SK-N-SH (cell line): ENCODE results near the gene MFSD12. TPM values are rescaled to one million over a fixed set of nuclear protein-coding genes. Genes with fewer than 3 reads are reported as not detected.

Source experiments
- CTCF ChIA-PET: fragments of 300-600, 350-600 bp; formaldehyde crosslinking; extraction: SDS; loops from one replicate; lab custom pipeline; 2021; lab: Yijun Ruan, JAX
- POLR2A ChIA-PET: fragments of 350-600 bp; sonication (Branson Sonifier 250); formaldehyde crosslinking; extraction: SDS; loops from one replicate; lab custom pipeline; 2020; ENCODE audit warnings: antibody characterized with exemption, inconsistent platforms; lab: Yijun Ruan, JAX
- DNase-seq: peaks from one replicate; pipeline ENCODE4 v3.0.0; 2012
- H2AFZ ChIP-seq: fragments of 200-600 bp; sonication (generic); 2 replicates; pipeline ENCODE4 v1.8.1; 2016; ENCODE audit warnings: antibody characterized with exemption, mild to moderate bottlenecking, low read depth
- H3F3A ChIP-seq: fragments of 200-600 bp; sonication (generic); replicated peaks from 2 replicates; pipeline ENCODE3; 2016; ENCODE audit warnings: antibody characterized with exemption, mild to moderate bottlenecking; ENCODE audit not compliant: insufficient read depth
- H3K27ac ChIP-seq, 2 experiments: fragments of 200-500 bp in 1 of 2; fragments of 200-600 bp in 1 of 2; sonication (Bioruptor generic) in 1 of 2; sonication (generic), shearing (Covaris generic) in 1 of 2; 2 replicates each; pipeline versions ENCODE4 v1.5.1 to v1.6.1; 2014 to 2016; ENCODE audit warnings: low read depth in 2 of 2, inconsistent platforms in 1 of 2, low read length in 1 of 2, mild to moderate bottlenecking in 1 of 2, mixed read lengths in 1 of 2
- H3K27me3 ChIP-seq: fragments of 200-600 bp; sonication (generic), shearing (Covaris generic); 2 replicates; pipeline ENCODE4 v1.6.1; 2016; ENCODE audit warnings: mixed run types; ENCODE audit not compliant: insufficient read depth
- H3K36me3 ChIP-seq, 2 experiments: fragments of 200-500 bp in 1 of 2; fragments of 200-600 bp in 1 of 2; sonication (Bioruptor generic) in 1 of 2; sonication (generic) in 1 of 2; replicated peaks in 1 of 2; 2 replicates each; pipeline versions ENCODE3 to v1.5.1; 2014 to 2016; ENCODE audit warnings: low read length in 1 of 2, mild to moderate bottlenecking in 1 of 2; ENCODE audit not compliant: insufficient read depth in 2 of 2, control insufficient read depth in 1 of 2
- H3K4me1 ChIP-seq, 2 experiments: fragments of 200-500 bp in 1 of 2; fragments of 200-600 bp in 1 of 2; sonication (Bioruptor generic) in 1 of 2; sonication (generic), shearing (Covaris generic) in 1 of 2; 2 replicates each; pipeline versions ENCODE4 v1.5.1 to v1.6.1; 2014 to 2016; ENCODE audit warnings: low read depth in 1 of 2, low read length in 1 of 2, mixed run types in 1 of 2; ENCODE audit not compliant: insufficient read depth in 2 of 2, control insufficient read depth in 1 of 2
- H3K4me2 ChIP-seq: fragments of 200-600 bp; sonication (generic), shearing (Covaris generic); 2 replicates; pipeline ENCODE4 v1.6.1; 2017; ENCODE audit warnings: mixed run types
- H3K4me3 ChIP-seq, 2 experiments: fragments of 200-500 bp in 1 of 2; fragments of 200-600 bp in 1 of 2; sonication (Bioruptor generic) in 1 of 2; sonication (generic), shearing (Covaris generic) in 1 of 2; 2 replicates each; pipeline versions ENCODE4 v1.5.1 to v1.8.1; 2014 to 2016; ENCODE audit warnings: low read depth in 2 of 2, inconsistent platforms in 1 of 2, low read length in 1 of 2, mild to moderate bottlenecking in 1 of 2, mixed read lengths in 1 of 2, moderate library complexity in 1 of 2
- H3K79me2 ChIP-seq: fragments of 200-600 bp; sonication (generic); 2 replicates; pipeline ENCODE4 v1.8.1; 2017; ENCODE audit warnings: mild to moderate bottlenecking; ENCODE audit not compliant: insufficient read depth
- H3K9ac ChIP-seq: fragments of 200-600 bp; sonication (generic); 2 replicates; pipeline ENCODE4 v1.6.1; 2017; ENCODE audit warnings: mixed run types
- H3K9me2 ChIP-seq: fragments of 200-600 bp; sonication (generic); 2 replicates; pipeline ENCODE4 v1.6.1; 2017; ENCODE audit warnings: mixed run types
- H3K9me3 ChIP-seq: fragments of 200-600 bp; sonication (generic); 2 replicates; pipeline ENCODE4 v1.6.1; 2017; ENCODE audit warnings: mixed run types, mild to moderate bottlenecking, moderate library complexity
- H4K20me1 ChIP-seq: fragments of 200-600 bp; sonication (generic); 2 replicates; pipeline ENCODE4 v1.6.1; 2017; ENCODE audit warnings: mild to moderate bottlenecking, mixed run types; ENCODE audit not compliant: insufficient read depth
- CHD2 ChIP-seq: fragments of 150-350 bp; IDR thresholded peaks from 2 replicates; pipeline ENCODE4 v1.6.1; 2018; ENCODE audit warnings: low read length; ENCODE audit not compliant: partially characterized antibody
- CTCF ChIP-seq: fragments of 200-600 bp; sonication (generic); IDR thresholded peaks from 2 replicates; pipeline ENCODE4 v1.6.1; 2017; ENCODE audit warnings: antibody characterized with exemption, mild to moderate bottlenecking, moderate library complexity
- EP300 ChIP-seq, 2 experiments: IDR thresholded peaks; 2 replicates each; pipeline versions ENCODE4 v1.4.0 to v1.6.1; 2012; ENCODE audit warnings: borderline replicate concordance in 1 of 2, low read depth in 1 of 2, low read length in 1 of 2
- GATA2 ChIP-seq: sonication (generic); formaldehyde crosslinking; IDR thresholded peaks from 2 replicates; pipeline ENCODE4 v1.5.0; 2020; ENCODE audit warnings: mild to moderate bottlenecking, missing genetic modification reagents
- JUND ChIP-seq: IDR thresholded peaks from 2 replicates; pipeline ENCODE4 v1.4.0; 2012
- MEF2A ChIP-seq: IDR thresholded peaks from 2 replicates; pipeline ENCODE4 v1.4.0; 2012; ENCODE audit warnings: low read depth, borderline replicate concordance
- NRF1 ChIP-seq: IDR thresholded peaks from 2 replicates; pipeline ENCODE4 v1.6.1; 2012; ENCODE audit warnings: low read depth, mild to moderate bottlenecking, low read length
- PBX3 ChIP-seq: IDR thresholded peaks from 2 replicates; pipeline ENCODE4; 2012
- POLR2AphosphoS5 ChIP-seq: IDR thresholded peaks from 2 replicates; pipeline ENCODE4 v1.6.1; 2012; ENCODE audit warnings: low read depth, low read length
- RAD21 ChIP-seq: IDR thresholded peaks from 2 replicates; pipeline ENCODE4 v1.6.1; 2012; ENCODE audit warnings: mild to moderate bottlenecking, low read length
- RXRA ChIP-seq: IDR thresholded peaks from 2 replicates; pipeline ENCODE4 v1.4.0; 2012; ENCODE audit warnings: low read depth, mild to moderate bottlenecking, borderline replicate concordance
- TCF12 ChIP-seq: IDR thresholded peaks from 2 replicates; pipeline ENCODE4 v1.4.0; 2012
- USF1 ChIP-seq: IDR thresholded peaks from 2 replicates; pipeline ENCODE4 v1.4.0; 2012; ENCODE audit warnings: low read depth, borderline replicate concordance
- YY1 ChIP-seq: IDR thresholded peaks from 2 replicates; pipeline ENCODE4 v1.4.0; 2012; ENCODE audit warnings: low read depth, mild to moderate bottlenecking
- ZBTB33 ChIP-seq: IDR thresholded peaks from 2 replicates; pipeline ENCODE4 v1.4.0; 2012; ENCODE audit warnings: low read depth, borderline replicate concordance
- WGBS: methylation state at CpG from one replicate; pipeline ENCODE4 v1.1.6; 2017; ENCODE audit warnings: low lambda C conversion rate; 5-methylcytosine and 5-hydroxymethylcytosine counted together
- polyA plus RNA-seq, 3 experiments: library from polyadenylated mRNA; depleted of rRNA; stranded (reverse); fragments of >200 nt; gene quantifications; 2 replicates each; pipeline ENCODE4 v1.2.3, GENCODE V29; 2012
- small RNA-seq, 7 experiments: library from RNA; depleted of rRNA; stranded (forward); fragments of <200 nt; gene quantifications; one replicate each; pipeline ENCODE3, GENCODE V24; 2012
- TF ChIP-seq, protein P1 (sequence below): fragments of 150-350 bp; IDR thresholded peaks from 2 replicates; pipeline ENCODE4 v1.6.1; 2017; ENCODE audit warnings: antibody characterized with exemption, low read length, low read depth, borderline replicate concordance

Gene MFSD12
- polyA plus RNA-seq, 1 of the 3 experiments (the other 2 are of a cell fraction) = 53.3 TPM

- 100% methylated on average over 7 of the region's 18 CpGs for WGBS
- CTCF ChIA-PET = interaction anchor here (1.1 to 1.6 kb wide), 4 partner anchors 9 to 190 kb away, joined by 3 to 7 read pairs (median 6); partner anchors contain the start of gene SMIM44
These were observed 62.8 kb downstream of the MFSD12 start for GRCh38 chr19:3494559-3494958.

More at GRCh38 chr19:3494559-3494958, 62.8 kb downstream of the MFSD12 start:
- H3K27me3 ChIP-seq = no peaks in the 10 kb centered on the region
- no peak overlapping the region for H3K4me2 ChIP-seq
- H3K79me2 ChIP-seq = peaks cover 23% of the 10 kb centered on the region
- H3F3A ChIP-seq = no peaks in the 10 kb centered on the region
- no peak overlapping the region for H2AFZ ChIP-seq
- peaks cover 3 to 7% of the 10 kb centered on the region in 2 experiments; a peak in 2 of 4 replicates for H3K4me1 ChIP-seq
- peaks cover 11 to 28% of the 10 kb centered on the region in 2 experiments for H3K36me3 ChIP-seq
- H3K9me2 ChIP-seq = no peaks in the 10 kb centered on the region
- no peak for TF ChIP-seq USF1
- no peak for TF ChIP-seq CHD2
- no peak for TF ChIP-seq CTCF
- no peak for TF ChIP-seq GATA2 (CRISPR knock-in tag)
- TF ChIP-seq EP300 (IDR thresholded peaks at IDR 0.05; ENCODE audit: borderline replicate concordance in 1 of 2, low read depth in 1 of 2, low read length in 1 of 2) = no peak
- no peak for TF ChIP-seq TCF12
- no peak for TF ChIP-seq POLR2AphosphoS5
- no peak for TF ChIP-seq JUND
- no peak for TF ChIP-seq PBX3
- TF ChIP-seq ZBTB33 = no peak
- TF ChIP-seq YY1 = no peak
- TF ChIP-seq, protein P1, sequence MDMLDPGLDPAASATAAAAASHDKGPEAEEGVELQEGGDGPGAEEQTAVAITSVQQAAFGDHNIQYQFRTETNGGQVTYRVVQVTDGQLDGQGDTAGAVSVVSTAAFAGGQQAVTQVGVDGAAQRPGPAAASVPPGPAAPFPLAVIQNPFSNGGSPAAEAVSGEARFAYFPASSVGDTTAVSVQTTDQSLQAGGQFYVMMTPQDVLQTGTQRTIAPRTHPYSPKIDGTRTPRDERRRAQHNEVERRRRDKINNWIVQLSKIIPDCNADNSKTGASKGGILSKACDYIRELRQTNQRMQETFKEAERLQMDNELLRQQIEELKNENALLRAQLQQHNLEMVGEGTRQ = no peak
- TF ChIP-seq MEF2A = no peak
- TF ChIP-seq RXRA = no peak
- no peak for TF ChIP-seq RAD21
- no peak for TF ChIP-seq NRF1
- TF ChIP-seq, all 33 proteins: peak for 0
- DNase-seq = no peak
- POLR2A ChIA-PET = no interaction called here
- no peaks in the 10 kb centered on the region for H4K20me1 ChIP-seq
- H3K27ac ChIP-seq = no peak overlapping the region
- H3K9me3 ChIP-seq = no peaks in the 10 kb centered on the region
- H3K9ac ChIP-seq = no peak overlapping the region
- H3K4me3 ChIP-seq = no peak overlapping the region

Small RNA genes within 50 kb of the gene (small RNA-seq; reads per million reads assigned to genes)
- gene AC005786.1 (0 reads per million in 7 experiments), gene RF00212 (0 to 0.29 (median 0) reads per million in 7 experiments)

Other genes starting within 250 kb of the MFSD12 start
- gene NFIC, start 191.0 kb downstream of the MFSD12 start, polyA plus RNA-seq (2012; rRNA removed) = 2.6 and 7.2 TPM in 2 replicates
- gene SMIM24, start 77.1 kb downstream of the MFSD12 start, polyA plus RNA-seq (2012; rRNA removed) = 0.12 TPM in 1 of 2 replicates, not detected in the other
- gene SMIM44, start 74.1 kb downstream of the MFSD12 start, polyA plus RNA-seq (2012; rRNA removed) = not detected in 2 replicates
- 14.3 and 14.5 TPM in 2 replicates for gene DOHH, start 56.9 kb downstream of the MFSD12 start, polyA plus RNA-seq (2012; rRNA removed)
- 27.1 and 36.3 TPM in 2 replicates for gene FZR1, start 51.3 kb downstream of the MFSD12 start, polyA plus RNA-seq (2012; rRNA removed)
- gene TEKTIP1, start 18.4 kb downstream of the MFSD12 start, polyA plus RNA-seq (2012; rRNA removed) = 0.12 TPM in 1 of 2 replicates, not detected in the other
- 88.2 and 92.0 TPM in 2 replicates for gene HMG20B, start 15.4 kb upstream of the MFSD12 start, polyA plus RNA-seq (2012; rRNA removed)
- gene GIPC3, start 27.9 kb upstream of the MFSD12 start, polyA plus RNA-seq (2012; rRNA removed) = 0.20 and 0.26 TPM in 2 replicates
- gene TBXA2R, start 49.3 kb upstream of the MFSD12 start, polyA plus RNA-seq (2012; rRNA removed) = 0.78 and 0.92 TPM in 2 replicates
- 27.8 and 36.4 TPM in 2 replicates for gene CACTIN, start 69.2 kb upstream of the MFSD12 start, polyA plus RNA-seq (2012; rRNA removed)
- 6.9 and 12.3 TPM in 2 replicates for gene PIP5K1C, start 142.9 kb upstream of the MFSD12 start, polyA plus RNA-seq (2012; rRNA removed)
- gene TJP3, start 150.8 kb upstream of the MFSD12 start, polyA plus RNA-seq (2012; rRNA removed) = 0.24 and 0.36 TPM in 2 replicates
- gene APBA3, start 204.1 kb upstream of the MFSD12 start, polyA plus RNA-seq (2012; rRNA removed) = 10.6 and 13.0 TPM in 2 replicates
- gene MRPL54, start 205.1 kb upstream of the MFSD12 start, polyA plus RNA-seq (2012; rRNA removed) = 103 and 125 TPM in 2 replicates
- not detected in 2 replicates for gene RAX2, start 214.6 kb upstream of the MFSD12 start, polyA plus RNA-seq (2012; rRNA removed)
- gene MATK, start 228.8 kb upstream of the MFSD12 start, polyA plus RNA-seq (2012; rRNA removed) = not detected in 2 replicates